GM12878 (cell line): Measurements from ENCODE around the gene CCDC83. TPM values are rescaled to one million over a fixed set of nuclear protein-coding genes. Genes with fewer than 3 reads are reported as not detected.

ENCODE experiments used
- ATAC-seq: fragments of 200-7000 bp; cut with Tn5 transposase; 3 replicates; pipeline ENCODE4 v1.9.1; 2020; ENCODE audit warnings: mild to moderate bottlenecking, moderate library complexity
- BruUV-seq: library from RNA; stranded (reverse); fragments of 400-500 nt; replicated peaks from 2 replicates; lab custom pipeline; 2021; lab: Mats Ljungman, UMichigan
- CTCF ChIA-PET: fragments of 300-600 bp; sonication (Branson Sonifier 250); formaldehyde crosslinking; extraction: SDS; loops from one replicate; lab custom pipeline; 2021; ENCODE audit warnings: inconsistent platforms; lab: Yijun Ruan, JAX
- POLR2A ChIA-PET: fragments of 350-600 bp; formaldehyde crosslinking; extraction: SDS; loops from one replicate; lab custom pipeline; 2021; ENCODE audit warnings: inconsistent platforms; lab: Charles Lee
- RAD21 ChIA-PET: fragments of 300-600 bp; sonication (Branson Sonifier 250); formaldehyde crosslinking; loops from one replicate; lab custom pipeline; 2023; ENCODE audit warnings: antibody characterized with exemption; ENCODE audit not compliant: unreplicated experiment; lab: Charles Lee
- SMC1A ChIA-PET: fragments of 300-600 bp; sonication (Branson Sonifier 250); formaldehyde crosslinking; loops from one replicate; lab custom pipeline; 2023; ENCODE audit not compliant: unreplicated experiment, uncharacterized antibody; lab: Charles Lee
- DNase-seq: peaks from one replicate; pipeline ENCODE4 v3.0.0-alpha.2; 2011; ENCODE audit warnings: low read depth, low spot score
- FAIRE-seq: peaks from 3 replicates; lab custom pipeline; 2011; peaks lifted over from hg19 to GRCh38; lab: Jason Lieb, UNC
- H2AFZ ChIP-seq: 2 replicates; pipeline ENCODE4 v1.6.0; 2011; ENCODE audit warnings: low read depth, low read length, control low read depth; ENCODE audit not compliant: control insufficient read depth
- H3K27ac ChIP-seq: 2 replicates; pipeline ENCODE4 v1.5.1; 2011; ENCODE audit warnings: control low read depth; ENCODE audit not compliant: control insufficient read depth, insufficient read depth
- H3K27me3 ChIP-seq, 2 experiments: replicated peaks in 1 of 2; 2 replicates each; pipeline versions ENCODE4 v1.6.0 to v1.6.1; 2011; ENCODE audit warnings: low read length in 1 of 2; ENCODE audit not compliant: control insufficient read depth in 2 of 2, insufficient read depth in 2 of 2
- H3K36me3 ChIP-seq, 2 experiments: 2 replicates each; pipeline ENCODE4 v1.5.1; 2011; ENCODE audit warnings: low read length in 1 of 2; ENCODE audit not compliant: control insufficient read depth in 2 of 2, insufficient read depth in 2 of 2
- H3K4me1 ChIP-seq: 2 replicates; pipeline ENCODE4 v1.6.1; 2011; ENCODE audit warnings: mild to moderate bottlenecking, low read length, moderate library complexity, mixed read lengths; ENCODE audit not compliant: control insufficient read depth, insufficient read depth
- H3K4me2 ChIP-seq: 2 replicates; pipeline ENCODE4 v1.6.0; 2011; ENCODE audit warnings: control low read depth; ENCODE audit not compliant: control insufficient read depth, insufficient read depth
- H3K4me3 ChIP-seq: fragments of 200-600 bp; sonication (generic); 2 replicates; pipeline ENCODE4 v1.5.1; 2016
- H3K79me2 ChIP-seq: 2 replicates; pipeline ENCODE4 v1.6.0; 2011; ENCODE audit warnings: low read length; ENCODE audit not compliant: control insufficient read depth, insufficient read depth
- H3K9ac ChIP-seq: 2 replicates; pipeline ENCODE4 v1.8.0; 2011; ENCODE audit warnings: low read length, control low read depth, mixed read lengths; ENCODE audit not compliant: control insufficient read depth, insufficient read depth
- H3K9me3 ChIP-seq: replicated peaks from 3 replicates; pipeline ENCODE4 v1.5.1; 2011; ENCODE audit warnings: mild to moderate bottlenecking, low read length; ENCODE audit not compliant: control insufficient read depth, insufficient read depth
- H4K20me1 ChIP-seq: 2 replicates; pipeline ENCODE4 v1.6.0; 2011; ENCODE audit not compliant: control insufficient read depth, insufficient read depth
- BMI1 ChIP-seq: fragments of 450-650 bp; IDR thresholded peaks from 2 replicates; pipeline ENCODE4 v1.6.1; 2016; ENCODE audit warnings: mild to moderate bottlenecking, moderate library complexity, borderline replicate concordance
- BRCA1 ChIP-seq: IDR thresholded peaks from 2 replicates; pipeline ENCODE4 v1.6.1; 2011; ENCODE audit warnings: low read depth, low read length, improper control_type of control experiment
- ETV6 ChIP-seq, 2 experiments: fragments of 450-650 bp in 1 of 2; IDR thresholded peaks in 1 of 2; conservative IDR thresholded peaks in 1 of 2; 2 replicates each; pipeline ENCODE4 v1.6.1; 2014; ENCODE audit warnings: antibody characterized with exemption in 1 of 2, borderline replicate concordance in 1 of 2, low read depth in 1 of 2, mild to moderate bottlenecking in 1 of 2, moderate library complexity in 1 of 2
- PAX5 ChIP-seq: IDR thresholded peaks from 2 replicates; pipeline ENCODE4 v1.6.1; 2011; ENCODE audit warnings: low read depth, low read length, borderline replicate concordance
- SMC3 ChIP-seq: IDR thresholded peaks from 2 replicates; pipeline ENCODE4 v1.6.1; 2011; ENCODE audit warnings: low read length, improper control_type of control experiment, borderline replicate concordance
- TCF7 ChIP-seq: IDR thresholded peaks from 2 replicates; pipeline ENCODE4 v1.6.1; 2014; ENCODE audit warnings: antibody characterized with exemption, borderline replicate concordance
- WRNIP1 ChIP-seq: IDR thresholded peaks from 2 replicates; pipeline ENCODE4 v1.6.1; 2011; ENCODE audit warnings: low read depth, low read length, improper control_type of control experiment, borderline replicate concordance
- ZNF24 ChIP-seq: fragments of 450-650 bp; IDR thresholded peaks from 2 replicates; pipeline ENCODE4 v1.6.1; 2017; ENCODE audit warnings: antibody characterized with exemption, mild to moderate bottlenecking
- ZNF384 ChIP-seq: IDR thresholded peaks from 2 replicates; pipeline ENCODE4 v1.6.1; 2012; ENCODE audit warnings: low read depth, mild to moderate bottlenecking, low read length, improper control_type of control experiment, borderline replicate concordance
- ZZZ3 ChIP-seq: IDR thresholded peaks from 2 replicates; pipeline ENCODE4 v1.6.1; 2011; ENCODE audit warnings: low read depth; ENCODE audit not compliant: control insufficient read depth, insufficient read length
- WGBS: methylation state at CpG from one replicate; pipeline ENCODE4 v1.1.6; 2016; ENCODE audit warnings: low lambda C conversion rate; ENCODE audit not compliant: insufficient replicate concordance, insufficient coverage; ENCODE audit errors: missing lambda C conversion rate; 5-methylcytosine and 5-hydroxymethylcytosine counted together
- in situ Hi-C: fragments of 300-500 bp; cut with MboI; formaldehyde crosslinking; loops from 9 replicates; pipeline ENCODE4 v1.14.3; 2018; ENCODE audit warnings: mixed read lengths
- intact Hi-C: fragments of 100-400 bp; cut with micrococcal nuclease; formaldehyde crosslinking; loops from one replicate; pipeline ENCODE4 v1.14.2; 2022; ENCODE audit not compliant: unreplicated experiment
- polyA plus RNA-seq, 11 experiments: library from polyadenylated mRNA; depleted of rRNA in 4 of 11; unstranded in 6 of 11; stranded (reverse) in 5 of 11; fragments of >200 nt; fragmentation: Nextera tagmentation in 4 of 11; fragmentation: Illumina TruSeq in 1 of 11; extraction: Ambion mirVana in 4 of 11; extraction: Trizol in 1 of 11; gene quantifications; 1 replicate in 1 of 11; 2 replicates in 10 of 11; pipeline versions ENCODE4 v1.2.1 to v1.2.3, GENCODE V29; 2011 to 2016; ENCODE audit warnings: inconsistent platforms in 2 of 11, missing spikeins in 2 of 11, low read depth in 1 of 11
- total RNA-seq, 4 experiments: library from RNA; depleted of rRNA in 3 of 4; stranded (reverse); fragments of >200 nt in 3 of 4; fragmentation: Illumina TruSeq in 1 of 4; extraction: Trizol in 1 of 4; gene quantifications; 2 replicates each; pipeline versions ENCODE4 v1.2.1 to v1.2.3, GENCODE V29; 2013 to 2021
- TF ChIP-seq, protein P1 (sequence below): fragments of 150-350 bp; IDR thresholded peaks from 2 replicates; pipeline ENCODE4 v1.6.1; 2016; ENCODE audit warnings: low read depth, low read length
- TF ChIP-seq, protein P2 (sequence below): IDR thresholded peaks from 2 replicates; pipeline ENCODE4 v1.6.1; 2012; ENCODE audit warnings: low read depth, low read length, improper control_type of control experiment

Gene CCDC83
- total and polyA plus RNA-seq, 10 of the 15 experiments (the other 5 are each of a cell fraction or from before 2014, with no cell fraction given): not detected

DNA sequence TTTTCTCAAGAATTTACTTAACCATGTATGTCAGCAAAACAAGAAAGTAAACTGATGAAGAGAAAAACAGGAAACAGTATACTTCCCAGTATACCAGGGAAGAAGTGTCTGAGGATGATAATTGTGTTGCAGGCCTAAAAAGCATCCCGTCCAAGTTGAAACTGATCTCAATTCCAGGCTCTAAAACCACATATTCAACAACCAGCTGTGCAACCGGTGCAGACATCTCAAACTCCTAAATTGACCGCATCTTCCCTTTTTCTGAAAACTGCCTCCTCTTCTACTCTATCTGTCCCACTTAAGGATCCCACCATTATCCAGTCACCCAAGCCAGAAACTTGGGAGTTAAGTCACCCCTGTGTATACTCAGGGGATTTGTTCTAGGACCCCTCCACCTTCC is 47.2 kb downstream of the CCDC83 start:
- Histone ChIP-seq H3K4me1 (no peaks in the 10 kb centered on the region), H3K27me3 (no peaks in the 10 kb centered on the region), H4K20me1 (no peaks in the 10 kb centered on the region), H3K9me3 (no peaks in the 10 kb centered on the region), H3K36me3 (no peaks in the 10 kb centered on the region), H2AFZ (no peak overlapping the region), H3K9ac (no peak overlapping the region), H3K4me3 (no peak overlapping the region), H3K27ac (no peak overlapping the region), H3K4me2 (no peak overlapping the region), H3K79me2 (no peaks in the 10 kb centered on the region)
- SMC1A ChIA-PET: interaction anchor here (0.9 kb wide), 1 partner anchor 10 kb away, joined by 4 read pairs; no protein-coding TSS in a partner anchor
- FAIRE-seq (no peak), DNase-seq (no peak), ATAC-seq (no peak)
- CTCF ChIA-PET: no interaction called here
- 59% methylated on average over 3 of the region's 3 CpGs for WGBS
- in situ Hi-C loops: no loop called here
- intact Hi-C loops: no loop called here
- BruUV-seq: no TSS peak
- RAD21 ChIA-PET: no interaction called here
- POLR2A ChIA-PET: no interaction called here
- TF ChIP-seq BMI1 (no peak), ZZZ3 (no peak), PAX5 (no peak), ZNF24 (no peak), SMC3 (no peak), ZNF384 (no peak), WRNIP1 (no peak), ETV6 (conservative IDR thresholded peaks at IDR 0.05 in 1 of 2, IDR thresholded peaks at IDR 0.05 in 1 of 2; ENCODE audit: borderline replicate concordance in 1 of 2, low read depth in 1 of 2) (no peak), BRCA1 (no peak), TCF7 (no peak)
- TF ChIP-seq, protein P1, sequence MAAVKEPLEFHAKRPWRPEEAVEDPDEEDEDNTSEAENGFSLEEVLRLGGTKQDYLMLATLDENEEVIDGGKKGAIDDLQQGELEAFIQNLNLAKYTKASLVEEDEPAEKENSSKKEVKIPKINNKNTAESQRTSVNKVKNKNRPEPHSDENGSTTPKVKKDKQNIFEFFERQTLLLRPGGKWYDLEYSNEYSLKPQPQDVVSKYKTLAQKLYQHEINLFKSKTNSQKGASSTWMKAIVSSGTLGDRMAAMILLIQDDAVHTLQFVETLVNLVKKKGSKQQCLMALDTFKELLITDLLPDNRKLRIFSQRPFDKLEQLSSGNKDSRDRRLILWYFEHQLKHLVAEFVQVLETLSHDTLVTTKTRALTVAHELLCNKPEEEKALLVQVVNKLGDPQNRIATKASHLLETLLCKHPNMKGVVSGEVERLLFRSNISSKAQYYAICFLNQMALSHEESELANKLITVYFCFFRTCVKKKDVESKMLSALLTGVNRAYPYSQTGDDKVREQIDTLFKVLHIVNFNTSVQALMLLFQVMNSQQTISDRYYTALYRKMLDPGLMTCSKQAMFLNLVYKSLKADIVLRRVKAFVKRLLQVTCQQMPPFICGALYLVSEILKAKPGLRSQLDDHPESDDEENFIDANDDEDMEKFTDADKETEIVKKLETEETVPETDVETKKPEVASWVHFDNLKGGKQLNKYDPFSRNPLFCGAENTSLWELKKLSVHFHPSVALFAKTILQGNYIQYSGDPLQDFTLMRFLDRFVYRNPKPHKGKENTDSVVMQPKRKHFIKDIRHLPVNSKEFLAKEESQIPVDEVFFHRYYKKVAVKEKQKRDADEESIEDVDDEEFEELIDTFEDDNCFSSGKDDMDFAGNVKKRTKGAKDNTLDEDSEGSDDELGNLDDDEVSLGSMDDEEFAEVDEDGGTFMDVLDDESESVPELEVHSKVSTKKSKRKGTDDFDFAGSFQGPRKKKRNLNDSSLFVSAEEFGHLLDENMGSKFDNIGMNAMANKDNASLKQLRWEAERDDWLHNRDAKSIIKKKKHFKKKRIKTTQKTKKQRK: no peak
- TF ChIP-seq, protein P2, sequence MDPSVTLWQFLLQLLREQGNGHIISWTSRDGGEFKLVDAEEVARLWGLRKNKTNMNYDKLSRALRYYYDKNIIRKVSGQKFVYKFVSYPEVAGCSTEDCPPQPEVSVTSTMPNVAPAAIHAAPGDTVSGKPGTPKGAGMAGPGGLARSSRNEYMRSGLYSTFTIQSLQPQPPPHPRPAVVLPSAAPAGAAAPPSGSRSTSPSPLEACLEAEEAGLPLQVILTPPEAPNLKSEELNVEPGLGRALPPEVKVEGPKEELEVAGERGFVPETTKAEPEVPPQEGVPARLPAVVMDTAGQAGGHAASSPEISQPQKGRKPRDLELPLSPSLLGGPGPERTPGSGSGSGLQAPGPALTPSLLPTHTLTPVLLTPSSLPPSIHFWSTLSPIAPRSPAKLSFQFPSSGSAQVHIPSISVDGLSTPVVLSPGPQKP: no peak
